Thoracic aorta (tissue), 2 donors: ENCODE measurements around the gene ATG4D. TPM values are rescaled to one million over a fixed set of nuclear protein-coding genes. Genes with fewer than 3 reads are reported as not detected.

Experiments used
- ATAC-seq: fragments of 150-250 bp; one replicate; pipeline ENCODE4 v1.8.0; 2017; ENCODE audit warnings: low read depth; ENCODE audit not compliant: insufficient number of reproducible peaks, low FRiP score
- DNase-seq: peaks from one replicate; pipeline ENCODE4 v3.0.0-alpha.2; 2020; ENCODE audit warnings: low spot score
- H3K27ac ChIP-seq, 2 donors: fragments of 200-600 bp; sonication (generic); 1 replicate in 1 of 2; 2 replicates in 1 of 2; pipeline ENCODE4 v1.5.1; 2016; ENCODE audit warnings: mild to moderate bottlenecking in 2 of 2, moderate library complexity in 2 of 2
- H3K27me3 ChIP-seq: fragments of 200-600 bp; sonication (generic); replicated peaks from 2 replicates; pipeline ENCODE4 v1.6.0; 2016; ENCODE audit warnings: mild to moderate bottlenecking; ENCODE audit not compliant: insufficient read depth
- H3K36me3 ChIP-seq: fragments of 200-600 bp; sonication (generic); one replicate; pipeline ENCODE4 v1.5.1; 2016
- H3K4me1 ChIP-seq, 2 donors: fragments of 200-600 bp; sonication (generic); 1 replicate in 1 of 2; 2 replicates in 1 of 2; pipeline versions ENCODE4 v1.5.1 to v1.6.0; 2016; ENCODE audit warnings: low read depth in 2 of 2, mild to moderate bottlenecking in 1 of 2; ENCODE audit not compliant: control insufficient read depth in 1 of 2
- H3K4me3 ChIP-seq: fragments of 200-600 bp; sonication (generic); 2 replicates; pipeline ENCODE4 v1.5.1; 2016; ENCODE audit warnings: mild to moderate bottlenecking
- H3K9me3 ChIP-seq: fragments of 200-600 bp; sonication (generic); 2 replicates; pipeline ENCODE4 v1.5.1; 2016
- CTCF ChIP-seq: fragments of 200-600 bp; sonication (generic); IDR thresholded peaks from one replicate; pipeline ENCODE4 v1.5.1; 2019; ENCODE audit warnings: antibody characterized with exemption
- total RNA-seq, 2 donors: library from RNA; depleted of rRNA; stranded (reverse); fragments of >200 nt; gene quantifications; one replicate each; pipeline versions ENCODE4 v1.1.0 to v1.2.3, GENCODE V29; 2016

Gene ATG4D
- total RNA-seq, 2 donors from 2014 or later = 17.1 to 30.5 TPM

- H3K27ac ChIP-seq = peak overlapping the region; percentile 99
- TF ChIP-seq CTCF = no peak
- H3K9me3 ChIP-seq = no peaks in the 10 kb centered on the region
- no peaks in the 10 kb centered on the region for H3K27me3 ChIP-seq
- DNase-seq = peak; percentile 83
- peaks cover 20 to 41% of the 10 kb centered on the region in 2 donors for H3K4me1 ChIP-seq
- H3K36me3 ChIP-seq = peaks cover 8% of the 10 kb centered on the region
- H3K4me3 ChIP-seq = peak overlapping the region; percentile 96
- peak; percentile 79 for ATAC-seq
Observed at GRCh38 chr19:10502524-10503001, 41.1 kb upstream of the ATG4D start.

GRCh38 chr19:10503002-10503789 lies 40.5 kb upstream of the ATG4D start, which contains the start of gene KEAP1:
KEAP1 (minus strand) TSS chr19:10503356; CDS start chr19:10500033, 3,323 bp downstream.
- DNase-seq (no peak), ATAC-seq (no peak)
- H3K9me3 ChIP-seq = no peaks in the 10 kb centered on the region
- H3K27me3 ChIP-seq = no peaks in the 10 kb centered on the region
- peaks cover 20 to 35% of the 10 kb centered on the region in 2 donors for H3K4me1 ChIP-seq
- peaks cover 8% of the 10 kb centered on the region for H3K36me3 ChIP-seq
- H3K4me3 ChIP-seq = peak within 1 kb of the TSS; percentile 96
- H3K27ac ChIP-seq = peak within 1 kb of the TSS; percentile 99
- TF ChIP-seq CTCF = no peak

- Histone ChIP-seq H3K4me3 (peak overlapping the region; percentile 56), H3K9me3 (no peaks in the 10 kb centered on the region), H3K27me3 (no peaks in the 10 kb centered on the region), H3K4me1 (peaks cover 8 to 12% of the 10 kb centered on the region in 2 donors), H3K27ac (no peak overlapping the region), H3K36me3 (no peaks in the 10 kb centered on the region)
- TF ChIP-seq CTCF = peak; percentile 83
- peak; percentile 41 for ATAC-seq
- DNase-seq = peak; percentile 25
Observed at GRCh38 chr19:10505583-10506229, 38.0 kb upstream of the ATG4D start.

- Histone ChIP-seq H3K27ac (no peak overlapping the region), H3K27me3 (no peaks in the 10 kb centered on the region), H3K9me3 (no peaks in the 10 kb centered on the region), H3K36me3 (no peaks in the 10 kb centered on the region), H3K4me3 (no peak overlapping the region), H3K4me1 (peaks cover 0 to 2% of the 10 kb centered on the region in 2 donors)
- DNase-seq = no peak
- no peak for ATAC-seq
- TF ChIP-seq CTCF = no peak
Observed at GRCh38 chr19:10508036-10508435, 35.7 kb upstream of the ATG4D start.

- ATAC-seq (no peak), DNase-seq (no peak)
- Histone ChIP-seq H3K4me1 (no peaks in the 10 kb centered on the region), H3K36me3 (no peaks in the 10 kb centered on the region), H3K9me3 (no peaks in the 10 kb centered on the region), H3K4me3 (no peak overlapping the region), H3K27me3 (peaks cover 4% of the 10 kb centered on the region), H3K27ac (no peak overlapping the region)
- TF ChIP-seq CTCF = no peak
Observed at GRCh38 chr19:10508707-10509106, 35.0 kb upstream of the ATG4D start.
